Nephron (organoid): ENCODE data around the gene KRT2.

Experiments used
- H3K27ac Mint-ChIP-seq, 3 experiments: 2 replicates each; pipeline ENCODE4 v1.8.0; 2020; ENCODE audit warnings: mixed read lengths in 3 of 3, mild to moderate bottlenecking in 2 of 3, moderate library complexity in 1 of 3
- H3K27me3 Mint-ChIP-seq: 2 replicates; pipeline ENCODE4 v1.8.0; 2021; ENCODE audit warnings: low read depth, mild to moderate bottlenecking, moderate library complexity, mixed read lengths
- H3K36me3 Mint-ChIP-seq: 2 replicates; pipeline ENCODE4 v1.8.0; 2020; ENCODE audit warnings: low read depth, mixed read lengths
- H3K4me1 Mint-ChIP-seq: 2 replicates; pipeline ENCODE4 v1.8.0; 2020; ENCODE audit warnings: mixed read lengths
- H3K4me3 Mint-ChIP-seq, 3 experiments: 2 replicates each; pipeline ENCODE4 v1.8.0; 2020; ENCODE audit warnings: mild to moderate bottlenecking in 3 of 3, mixed read lengths in 3 of 3, moderate library complexity in 2 of 3
- H3K9me3 Mint-ChIP-seq: 2 replicates; pipeline ENCODE4 v1.8.0; 2020; ENCODE audit warnings: mixed read lengths
- CTCF ChIP-seq, 3 experiments: fragments of 200-600 bp; sonication (generic); IDR thresholded peaks; one replicate each; pipeline ENCODE4 v1.5.0; 2021; ENCODE audit warnings: antibody characterized with exemption in 3 of 3; ENCODE audit not compliant: unreplicated experiment in 3 of 3

The KRT2 gene

GRCh38 chr12:52683575-52684300, 31.7 kb upstream of the KRT2 start:
- no peaks in the 10 kb centered on the region for H3K9me3 Mint-ChIP-seq
- H3K27ac Mint-ChIP-seq: no peak overlapping the region
- no peaks in the 10 kb centered on the region for H3K36me3 Mint-ChIP-seq
- H3K4me3 Mint-ChIP-seq: no peak overlapping the region
- TF ChIP-seq CTCF (IDR thresholded peaks at IDR 0.05; ENCODE audit: unreplicated experiment in 3 of 3): no peak
- H3K4me1 Mint-ChIP-seq: no peaks in the 10 kb centered on the region
- peaks cover 60% of the 10 kb centered on the region for H3K27me3 Mint-ChIP-seq

DNA sequence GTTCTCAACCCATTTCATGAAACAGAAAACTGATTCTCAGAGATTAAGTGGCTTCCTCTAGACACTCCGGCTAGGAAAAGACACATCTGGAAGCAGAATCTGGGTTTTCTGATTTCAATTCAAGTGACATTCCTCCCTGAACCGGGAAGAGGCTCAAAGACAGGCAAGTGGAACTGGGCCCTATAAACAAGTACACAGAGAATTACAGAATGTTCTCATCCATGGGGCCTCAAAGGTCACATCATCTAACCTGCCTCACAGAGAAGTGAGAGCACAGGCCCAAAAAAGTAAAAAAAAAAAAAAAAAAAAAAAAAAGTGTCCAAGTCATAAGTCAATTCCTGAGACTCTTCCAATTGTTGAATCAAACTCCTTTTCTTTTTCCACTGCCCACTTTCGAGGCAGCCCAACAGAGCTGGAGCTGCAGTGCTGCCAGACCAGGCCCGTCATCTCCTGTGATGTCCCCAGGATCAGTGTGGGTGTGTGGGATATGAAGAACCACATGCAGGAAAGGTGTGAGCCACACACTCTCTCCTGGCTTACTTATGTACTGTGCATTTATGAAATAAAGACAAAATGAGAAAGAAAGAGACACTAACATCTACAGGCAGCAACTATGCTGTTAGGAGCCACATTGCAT, 31.0 kb upstream of the KRT2 start:
- no peaks in the 10 kb centered on the region for H3K4me1 Mint-ChIP-seq
- H3K27me3 Mint-ChIP-seq: peaks cover 57% of the 10 kb centered on the region
- TF ChIP-seq CTCF (IDR thresholded peaks at IDR 0.05; ENCODE audit: unreplicated experiment in 3 of 3): no peak
- H3K27ac Mint-ChIP-seq: no peak overlapping the region
- H3K36me3 Mint-ChIP-seq: no peaks in the 10 kb centered on the region
- no peak overlapping the region for H3K4me3 Mint-ChIP-seq
- H3K9me3 Mint-ChIP-seq: no peaks in the 10 kb centered on the region

DNA sequence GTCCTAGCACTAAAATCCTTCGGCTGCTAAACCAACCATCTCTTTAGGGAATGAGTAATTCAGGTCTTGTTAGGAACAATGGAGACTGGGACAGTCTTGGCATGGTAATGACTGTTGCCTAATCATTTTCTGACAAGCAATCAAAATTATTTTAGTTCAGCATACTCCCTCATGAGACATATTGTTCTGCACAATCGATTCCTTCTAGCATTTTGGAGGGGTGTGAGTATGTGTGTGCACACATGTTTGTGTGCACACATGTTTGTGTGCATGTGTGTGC, 30.3 kb upstream of the KRT2 start:
- Mint-ChIP-seq H3K36me3 (no peaks in the 10 kb centered on the region), H3K27ac (no peak overlapping the region), H3K27me3 (peaks cover 51% of the 10 kb centered on the region), H3K9me3 (no peaks in the 10 kb centered on the region), H3K4me3 (no peak overlapping the region), H3K4me1 (no peaks in the 10 kb centered on the region)
- no peak for TF ChIP-seq CTCF (IDR thresholded peaks at IDR 0.05; ENCODE audit: unreplicated experiment in 3 of 3)

DNA sequence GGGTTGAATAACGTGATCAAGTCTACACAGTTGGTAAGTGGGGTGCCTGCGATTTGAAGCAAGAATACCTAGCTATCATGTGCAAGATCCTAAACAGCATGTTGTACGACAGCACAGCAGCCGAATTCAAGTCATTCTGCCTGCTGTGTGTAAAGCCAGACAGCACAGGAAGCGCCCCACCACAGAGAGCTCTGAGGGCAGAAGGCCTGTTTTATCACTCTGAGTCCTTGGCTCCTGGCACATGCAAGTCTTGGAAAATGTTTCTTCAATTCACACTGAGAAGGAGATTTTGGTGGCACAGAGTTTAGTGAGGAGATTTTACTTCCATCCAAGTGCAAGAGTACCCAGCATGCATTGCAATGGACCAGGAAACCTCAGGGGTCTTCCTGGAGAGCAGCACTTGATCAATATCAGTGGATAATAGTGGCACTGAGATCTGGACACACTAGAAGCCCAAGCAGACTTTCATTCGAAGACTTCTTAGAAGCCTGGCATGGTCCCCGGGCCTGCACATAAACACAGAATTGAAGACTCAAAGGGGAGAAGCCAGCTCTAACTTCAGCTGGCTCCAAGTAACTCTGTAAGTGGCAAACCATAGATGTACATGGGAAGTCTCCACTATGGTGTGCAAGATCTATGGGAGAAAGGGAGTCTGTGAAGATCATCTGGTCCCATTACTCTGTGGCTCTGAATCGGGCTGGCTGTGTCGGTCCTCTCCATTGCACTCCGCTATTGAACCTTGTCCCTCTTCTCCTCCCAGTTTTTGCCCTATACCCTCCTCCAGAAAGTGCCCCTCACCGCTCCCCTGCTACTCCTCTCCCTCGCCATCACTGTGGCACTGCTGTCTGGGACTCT, 29.7 kb upstream of the KRT2 start:
- Mint-ChIP-seq H3K36me3 (no peaks in the 10 kb centered on the region), H3K4me1 (no peaks in the 10 kb centered on the region), H3K9me3 (no peaks in the 10 kb centered on the region), H3K27ac (no peak overlapping the region), H3K4me3 (no peak overlapping the region), H3K27me3 (peaks cover 46% of the 10 kb centered on the region)
- no peak for TF ChIP-seq CTCF (IDR thresholded peaks at IDR 0.05; ENCODE audit: unreplicated experiment in 3 of 3)

- TF ChIP-seq CTCF (IDR thresholded peaks at IDR 0.05; ENCODE audit: unreplicated experiment in 3 of 3): no peak
- no peaks in the 10 kb centered on the region for H3K9me3 Mint-ChIP-seq
- H3K4me3 Mint-ChIP-seq: no peak within 1 kb of the TSS
- peaks cover 53% of the 10 kb centered on the region for H3K27me3 Mint-ChIP-seq
- H3K36me3 Mint-ChIP-seq: no peaks in the 10 kb centered on the region
- no peak within 1 kb of the TSS for H3K27ac Mint-ChIP-seq
- H3K4me1 Mint-ChIP-seq: no peaks in the 10 kb centered on the region
These were observed 28.4 kb upstream of the KRT2 start, which contains the start of gene KRT1 for GRCh38 chr12:52680363-52680762. Gene KRT1 (minus strand): TSS chr12:52680407. CDS start chr12:52680348, 59 bp downstream.
